Natural killer cell (primary cell): ENCODE measurements around the gene TBCK. TPM values are rescaled to one million over a fixed set of nuclear protein-coding genes. Genes with fewer than 3 reads are reported as not detected.

ENCODE experiments used
- ATAC-seq, 3 donors: fragments of 150-1000 bp in 2 of 3; fragments of 200-7000 bp in 1 of 3; cut with Tn5 transposase; 1 replicate in 1 of 3; 2 replicates in 2 of 3; pipeline ENCODE4 v1.10.0; 2021; ENCODE audit warnings: mild to moderate bottlenecking in 2 of 3, moderate library complexity in 2 of 3
- DNase-seq, 2 donors: peaks; one replicate each; pipeline versions ENCODE4 v3.0.0 to v3.0.0-alpha.2; 2013 to 2021; ENCODE audit warnings: mixed read lengths in 1 of 2
- H3K27ac ChIP-seq: one replicate; pipeline ENCODE4 v1.5.1; 2013; ENCODE audit warnings: mild to moderate bottlenecking, low read length
- H3K27me3 ChIP-seq: one replicate; pipeline ENCODE4 v1.6.1; 2013; ENCODE audit warnings: low read length; ENCODE audit not compliant: control insufficient read depth, insufficient read depth
- H3K36me3 ChIP-seq: one replicate; pipeline ENCODE4 v1.6.1; 2013; ENCODE audit warnings: low read length; ENCODE audit not compliant: control insufficient read depth, insufficient read depth
- H3K4me1 ChIP-seq: one replicate; pipeline ENCODE4 v1.6.1; 2013; ENCODE audit warnings: low read length; ENCODE audit not compliant: control insufficient read depth, insufficient read depth
- H3K4me3 ChIP-seq: one replicate; pipeline ENCODE4 v1.5.1; 2013; ENCODE audit warnings: low read length
- H3K9me3 ChIP-seq: one replicate; pipeline ENCODE4 v1.6.1; 2013; ENCODE audit warnings: low read length; ENCODE audit not compliant: control insufficient read depth, insufficient read depth
- H3K27ac Mint-ChIP-seq, 2 donors: one replicate each; pipeline ENCODE4 v1.8.0; 2022; ENCODE audit warnings: mild to moderate bottlenecking in 2 of 2, mixed read lengths in 2 of 2, moderate library complexity in 1 of 2
- H3K27me3 Mint-ChIP-seq, 2 donors: one replicate each; pipeline ENCODE4 v1.8.0; 2022; ENCODE audit warnings: low read depth in 2 of 2, mixed read lengths in 2 of 2
- H3K36me3 Mint-ChIP-seq: one replicate; pipeline ENCODE4 v1.8.0; 2022; ENCODE audit warnings: mixed read lengths
- H3K4me1 Mint-ChIP-seq, 2 donors: one replicate each; pipeline ENCODE4 v1.8.0; 2022; ENCODE audit warnings: mixed read lengths in 2 of 2
- H3K4me3 Mint-ChIP-seq: one replicate; pipeline ENCODE4 v1.8.0; 2022; ENCODE audit warnings: mild to moderate bottlenecking, moderate library complexity, mixed read lengths
- H3K9me3 Mint-ChIP-seq, 2 donors: one replicate each; pipeline ENCODE4 v1.8.0; 2022; ENCODE audit warnings: mixed read lengths in 2 of 2
- WGBS: methylation state at CpG from one replicate; pipeline ENCODE4 v1.1.7; 2013; ENCODE audit warnings: missing lambda C conversion rate; ENCODE audit not compliant: insufficient coverage; 5-methylcytosine and 5-hydroxymethylcytosine counted together
- intact Hi-C: fragments of 100-400 bp; cut with micrococcal nuclease; formaldehyde crosslinking; loops from one replicate; pipeline ENCODE4 v1.14.2; 2022
- total RNA-seq, 4 donors: library from RNA; stranded (reverse); fragments of 120-200 nt in 1 of 4; gene quantifications; one replicate each; pipeline versions ENCODE4 v1.2.3 to v1.2.4, GENCODE V29; 2013 to 2022
- TF ChIP-seq, protein P1 (sequence below): fragments of 200-600 bp; IDR thresholded peaks from one replicate; pipeline ENCODE4 v1.8.0; 2022; ENCODE audit warnings: antibody characterized with exemption

The TBCK gene
- total RNA-seq, 3 donors from 2014 or later (not counting 1 experiment from before 2014, with no cell fraction given) = 49.5 to 78.5 (median 54.2) TPM

DNA sequence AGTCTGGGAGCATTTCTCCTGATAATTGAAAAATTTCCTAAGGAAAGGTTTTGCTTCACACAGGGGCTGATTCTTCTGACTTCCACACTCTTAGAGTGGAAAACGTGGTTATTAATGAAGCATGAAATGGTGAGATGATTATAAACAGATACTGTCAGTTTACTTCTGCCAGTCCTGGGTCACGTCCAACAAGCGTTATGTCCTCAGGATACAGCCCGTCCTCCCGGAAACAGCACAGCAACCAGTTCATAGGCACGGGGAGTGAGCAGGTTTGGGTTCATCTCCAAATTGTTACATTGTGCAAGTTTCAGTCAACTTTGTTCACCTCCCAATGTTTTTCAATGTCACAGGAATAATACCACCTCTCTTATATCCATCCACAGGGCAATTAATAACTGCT lies 321.9 kb downstream of the TBCK start:
- H3K9me3 ChIP-seq = no peaks in the 10 kb centered on the region
- WGBS = 92% methylated on average over 6 of the region's 6 CpGs
- H3K27ac ChIP-seq = no peak overlapping the region
- no peaks in the 10 kb centered on the region for H3K27me3 Mint-ChIP-seq
- H3K4me1 Mint-ChIP-seq = no peaks in the 10 kb centered on the region
- intact Hi-C loops = no loop called here
- no peaks in the 10 kb centered on the region for H3K4me1 ChIP-seq
- H3K27ac Mint-ChIP-seq = no peak overlapping the region
- no peaks in the 10 kb centered on the region for H3K36me3 ChIP-seq
- no peak for DNase-seq
- TF ChIP-seq, protein P1, sequence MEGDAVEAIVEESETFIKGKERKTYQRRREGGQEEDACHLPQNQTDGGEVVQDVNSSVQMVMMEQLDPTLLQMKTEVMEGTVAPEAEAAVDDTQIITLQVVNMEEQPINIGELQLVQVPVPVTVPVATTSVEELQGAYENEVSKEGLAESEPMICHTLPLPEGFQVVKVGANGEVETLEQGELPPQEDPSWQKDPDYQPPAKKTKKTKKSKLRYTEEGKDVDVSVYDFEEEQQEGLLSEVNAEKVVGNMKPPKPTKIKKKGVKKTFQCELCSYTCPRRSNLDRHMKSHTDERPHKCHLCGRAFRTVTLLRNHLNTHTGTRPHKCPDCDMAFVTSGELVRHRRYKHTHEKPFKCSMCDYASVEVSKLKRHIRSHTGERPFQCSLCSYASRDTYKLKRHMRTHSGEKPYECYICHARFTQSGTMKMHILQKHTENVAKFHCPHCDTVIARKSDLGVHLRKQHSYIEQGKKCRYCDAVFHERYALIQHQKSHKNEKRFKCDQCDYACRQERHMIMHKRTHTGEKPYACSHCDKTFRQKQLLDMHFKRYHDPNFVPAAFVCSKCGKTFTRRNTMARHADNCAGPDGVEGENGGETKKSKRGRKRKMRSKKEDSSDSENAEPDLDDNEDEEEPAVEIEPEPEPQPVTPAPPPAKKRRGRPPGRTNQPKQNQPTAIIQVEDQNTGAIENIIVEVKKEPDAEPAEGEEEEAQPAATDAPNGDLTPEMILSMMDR = no peak
- H3K36me3 Mint-ChIP-seq = no peaks in the 10 kb centered on the region
- ATAC-seq = no peak
- H3K9me3 Mint-ChIP-seq = peaks cover 3 to 4% of the 10 kb centered on the region in 2 donors
- H3K4me3 Mint-ChIP-seq = no peak overlapping the region
- H3K4me3 ChIP-seq = no peak overlapping the region
- no peaks in the 10 kb centered on the region for H3K27me3 ChIP-seq

DNA sequence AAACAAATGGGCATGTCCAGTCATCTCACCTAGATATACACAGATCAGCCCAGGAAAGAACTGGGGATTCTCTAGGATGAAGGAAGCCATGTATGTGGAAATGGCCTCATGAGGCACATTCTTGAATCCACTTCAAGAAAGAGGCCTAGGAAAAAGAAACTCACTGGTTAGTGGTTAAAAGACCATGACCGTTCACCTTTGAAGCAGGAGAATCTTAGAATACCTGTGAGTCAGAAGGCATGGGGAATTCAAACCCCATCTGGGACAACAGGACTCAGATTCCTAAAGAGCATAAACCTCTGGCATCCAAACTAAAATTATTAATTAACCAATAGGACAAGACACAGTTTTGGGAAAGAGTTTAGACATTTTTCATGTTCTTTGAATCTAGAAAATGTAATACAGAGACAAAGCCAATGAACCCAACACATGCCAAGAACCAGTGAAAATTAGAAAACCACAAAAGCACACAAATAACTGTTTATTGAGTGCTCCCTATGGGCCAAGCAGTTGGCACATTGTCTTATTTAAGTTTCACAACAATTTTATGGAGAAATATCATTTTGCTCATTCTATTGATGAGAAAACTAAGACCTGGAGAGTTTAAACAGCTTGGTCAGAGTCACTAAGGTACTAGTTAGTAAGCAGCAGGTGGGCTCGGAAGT lies 323.2 kb downstream of the TBCK start:
- H3K36me3 ChIP-seq = no peaks in the 10 kb centered on the region
- no peaks in the 10 kb centered on the region for H3K9me3 ChIP-seq
- H3K27me3 ChIP-seq = no peaks in the 10 kb centered on the region
- Mint-ChIP-seq H3K36me3 (peaks cover 8% of the 10 kb centered on the region), H3K4me3 (no peak overlapping the region), H3K27me3 (no peaks in the 10 kb centered on the region), H3K9me3 (peaks cover 3 to 4% of the 10 kb centered on the region in 2 donors), H3K27ac (no peak overlapping the region), H3K4me1 (no peaks in the 10 kb centered on the region)
- no peak for ATAC-seq
- no peak overlapping the region for H3K27ac ChIP-seq
- intact Hi-C loops = no loop called here
- H3K4me3 ChIP-seq = no peak overlapping the region
- TF ChIP-seq, protein P1 = no peak
- no peak for DNase-seq
- no peaks in the 10 kb centered on the region for H3K4me1 ChIP-seq
- 96% methylated on average over 2 of the region's 2 CpGs for WGBS

DNA sequence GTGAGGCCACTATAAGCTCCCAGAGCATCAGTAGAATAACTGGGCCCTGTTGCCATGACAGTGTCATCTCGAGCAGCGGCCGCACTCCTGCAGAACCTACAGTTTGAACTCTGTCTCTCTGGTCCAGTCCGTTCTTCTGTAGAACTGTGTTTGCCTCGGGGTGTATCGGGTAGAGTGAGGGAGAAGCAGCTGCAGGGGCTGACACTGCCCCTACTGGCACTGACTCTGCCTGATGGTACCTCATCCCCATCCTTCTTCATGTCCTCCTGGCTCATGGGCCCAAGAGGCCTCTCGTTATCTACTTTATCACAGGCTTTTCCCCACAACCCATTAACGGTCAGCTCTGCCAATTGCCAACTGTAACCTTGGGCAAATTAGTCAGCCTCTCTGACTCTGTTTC lies 324.3 kb downstream of the TBCK start:
- H3K9me3 ChIP-seq = peaks cover 2% of the 10 kb centered on the region
- no peaks in the 10 kb centered on the region for H3K27me3 Mint-ChIP-seq

More for the DNA sequence above, 324.3 kb downstream of the TBCK start:
- no peak overlapping the region for H3K4me3 Mint-ChIP-seq
- ATAC-seq (no peak), DNase-seq (no peak)
- intact Hi-C loops = no loop called here
- no peaks in the 10 kb centered on the region for H3K4me1 Mint-ChIP-seq
- no peaks in the 10 kb centered on the region for H3K4me1 ChIP-seq
- H3K9me3 Mint-ChIP-seq = peaks cover 0 to 3% of the 10 kb centered on the region in 2 donors
- WGBS = 89% methylated on average over 8 of the region's 8 CpGs
- no peaks in the 10 kb centered on the region for H3K27me3 ChIP-seq
- no peak overlapping the region for H3K27ac ChIP-seq
- no peaks in the 10 kb centered on the region for H3K36me3 ChIP-seq
- no peak overlapping the region for H3K27ac Mint-ChIP-seq
- TF ChIP-seq, protein P1 = no peak
- no peak overlapping the region for H3K4me3 ChIP-seq
- peaks cover 8% of the 10 kb centered on the region for H3K36me3 Mint-ChIP-seq

Other genes starting within 250 kb of the TBCK start
- gene AIMP1, start 341 bp upstream of the TBCK start, total RNA-seq = 10 to 100 TPM; 37.7 to 46.8 (median 40.3) TPM
- not detected for gene GIMD1, start 52.6 kb upstream of the TBCK start, total RNA-seq